HEK293T (cell line): ENCODE results near the gene USPL1.

Experiments
- BHLHE40 ChIP-seq: fragments of 450-650 bp; IDR thresholded peaks from 2 replicates; pipeline ENCODE4 v1.6.1; 2016; ENCODE audit warnings: mild to moderate bottlenecking, moderate library complexity, borderline replicate concordance
- FOXK2 ChIP-seq: fragments of 450-650 bp; IDR thresholded peaks from 2 replicates; pipeline ENCODE4 v1.6.1; 2016; ENCODE audit warnings: mild to moderate bottlenecking
- SP1 ChIP-seq: fragments of 450-650 bp; IDR thresholded peaks from 2 replicates; pipeline ENCODE4 v1.6.1; 2017
- SUZ12 ChIP-seq: fragments of 450-650 bp; IDR thresholded peaks from 2 replicates; pipeline ENCODE4 v1.6.1; 2016; ENCODE audit warnings: mild to moderate bottlenecking

DNA sequence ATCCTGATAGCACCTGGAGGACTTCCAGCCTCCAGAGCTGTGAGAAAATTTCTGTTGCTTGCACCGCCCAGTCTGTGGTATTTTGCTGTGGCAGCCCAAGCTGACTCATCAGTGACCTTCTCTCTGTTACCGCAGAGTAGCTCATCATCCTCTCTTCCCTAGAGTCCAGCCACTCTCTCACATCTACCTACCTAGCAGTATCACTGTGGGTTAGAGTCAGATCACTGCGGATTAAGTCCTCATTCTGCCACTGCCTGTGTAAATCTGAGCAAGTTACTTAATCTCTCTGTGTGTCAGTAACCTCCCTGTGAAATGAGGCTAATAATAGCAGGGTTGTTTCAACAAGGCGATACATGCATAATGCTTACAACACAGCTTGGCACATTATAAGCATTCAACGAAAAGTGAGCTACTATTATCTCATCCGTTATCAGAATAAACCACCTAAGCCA is 40.3 kb upstream of the USPL1 start:
- no peak for TF ChIP-seq BHLHE40
- TF ChIP-seq SUZ12 = no peak
- TF ChIP-seq FOXK2 = no peak
- TF ChIP-seq SP1 = no peak
